Measurements from ENCODE around the gene INAFM1.
"Not testable (repeated sequence)": the region's sequence is repeated elsewhere in the genome, so short reads cannot be mapped to it uniquely, and the experiment has no call there.

INAFM1 gene

GRCh38 chr19:47271949-47272348 is 2.7 kb upstream of the INAFM1 start:
- DNase-seq: no peak

GRCh38 chr19:47272448-47273312 is 2.0 kb upstream of the INAFM1 start:
- DNase-seq: peak; percentile 81

GRCh38 chr19:47273313-47274070 is 1.2 kb upstream of the INAFM1 start:
- peak; percentile 99 for DNase-seq

GRCh38 chr19:47274891-47275761 is 441 bp downstream of the INAFM1 start:
- DNase-seq: no peak

GRCh38 chr19:47275791-47276461 is 1.2 kb downstream of the INAFM1 start:
- no peak for DNase-seq

GRCh38 chr19:47276513-47276912 is 1.8 kb downstream of the INAFM1 start:
- DNase-seq: not testable (repeated sequence)

- peak; percentile 62 for DNase-seq
Measured at GRCh38 chr19:47280183-47280797, 5.6 kb downstream of the INAFM1 start.

- DNase-seq: no peak
Measured at GRCh38 chr19:47283405-47284059, 8.8 kb downstream of the INAFM1 start.

GRCh38 chr19:47284324-47284899 is 9.7 kb downstream of the INAFM1 start:
- peak; percentile 75 for DNase-seq

- peak; percentile 95 for DNase-seq
Measured at GRCh38 chr19:47296036-47296435, 21.4 kb downstream of the INAFM1 start.

- DNase-seq: not testable (repeated sequence)
Measured at GRCh38 chr19:47300867-47301266, 26.2 kb downstream of the INAFM1 start.

GRCh38 chr19:47302249-47302648 is 27.6 kb downstream of the INAFM1 start:
- no peak for DNase-seq

GRCh38 chr19:47303966-47304365 is 29.3 kb downstream of the INAFM1 start:
- peak; percentile 84 for DNase-seq

- peak; percentile 87 for DNase-seq
Measured at GRCh38 chr19:47305309-47305751, 30.6 kb downstream of the INAFM1 start.

GRCh38 chr19:47306303-47306702 is 31.6 kb downstream of the INAFM1 start:
- DNase-seq: no peak

GRCh38 chr19:47309038-47309437 is 34.4 kb downstream of the INAFM1 start:
- DNase-seq: no peak

- DNase-seq: peak; percentile 29
Measured at GRCh38 chr19:47309608-47310007, 34.9 kb downstream of the INAFM1 start, which contains the start of gene C5AR1. Gene C5AR1 (plus strand): TSS chr19:47309861. CDS start chr19:47309896, 35 bp downstream.

GRCh38 chr19:47310323-47310722 is 35.6 kb downstream of the INAFM1 start:
- DNase-seq: no peak

- DNase-seq: no peak
Measured at GRCh38 chr19:47310819-47311218, 36.1 kb downstream of the INAFM1 start.

- DNase-seq: no peak
Measured at GRCh38 chr19:47312366-47313006, 37.8 kb downstream of the INAFM1 start.

Data from OCI-M1 (cell line).